ENCODE data around the gene SLMAP. TPM values are rescaled to one million over a fixed set of nuclear protein-coding genes. Genes with fewer than 3 reads are reported as not detected.
A peak's percentile ranks its signal among the peaks of the same experiment; 100 is the strongest.

Gene SLMAP
- total and polyA plus RNA-seq, 2 of the 13 experiments (the other 11 are each of a cell fraction or from before 2014, with no cell fraction given) = 24.0 to 48.3 TPM

DNA sequence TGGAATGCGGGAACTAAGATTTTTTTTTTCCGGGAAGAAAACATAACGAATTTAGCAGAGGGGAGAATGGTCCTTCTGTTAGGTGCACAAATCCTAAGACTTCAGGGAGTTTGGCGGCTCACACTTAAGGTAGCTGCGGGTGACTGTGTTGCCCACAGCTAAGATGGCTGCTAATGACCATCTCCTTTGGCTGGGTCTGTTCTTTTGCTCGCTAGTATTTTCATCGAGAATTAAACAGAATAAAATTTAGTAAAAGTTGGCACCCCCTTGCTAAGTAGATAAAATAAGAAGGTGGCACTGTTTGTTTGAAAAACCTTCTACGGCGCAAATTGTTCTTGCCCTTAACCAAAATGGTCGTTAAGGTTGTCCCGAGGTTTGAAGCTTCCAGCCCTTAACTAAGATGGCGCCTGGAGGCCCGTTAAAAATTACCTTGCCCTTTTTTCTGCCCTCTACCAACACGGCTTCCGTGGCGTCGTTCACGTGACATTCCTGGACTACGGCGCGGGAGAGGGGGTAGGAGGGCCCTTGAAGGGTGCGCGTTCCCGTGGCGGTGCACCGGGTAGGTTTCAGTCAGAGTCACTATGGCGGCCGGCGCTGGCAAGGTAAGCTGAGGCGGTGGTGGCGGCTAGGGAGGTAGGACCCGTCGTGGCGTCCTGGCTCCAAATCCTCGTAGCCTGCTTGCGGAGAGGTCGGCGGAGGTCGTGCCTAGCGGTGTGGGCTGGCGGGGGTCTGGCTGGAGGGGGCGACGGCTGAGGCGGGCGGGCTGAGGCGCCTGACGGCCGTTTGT is at the start of gene SLMAP (continued):
- TF ChIP-seq HOXA3 (CRISPR knock-in tag; IDR thresholded peaks at IDR 0.05) = peak; percentile 99
- peak; percentile 42; the same call in 1 of the 2 replicates for TF ChIP-seq ZNF776 (CRISPR knock-in tag; IDR thresholded peaks at IDR 0.05)
- TF ChIP-seq IKZF1 (IDR thresholded peaks at IDR 0.05) = no peak
- TF ChIP-seq POGZ (CRISPR knock-in tag; IDR thresholded peaks at IDR 0.05) = peak; percentile 91
- TF ChIP-seq NCOR1 (IDR thresholded peaks at IDR 0.05; ENCODE audit: borderline replicate concordance, low read length) = no peak
- TF ChIP-seq ZNF451 (CRISPR knock-in tag; IDR thresholded peaks at IDR 0.05) = no peak
- TF ChIP-seq ZNF557 (CRISPR knock-in tag; IDR thresholded peaks at IDR 0.05) = no peak
- no peak for TF ChIP-seq KAT2B (IDR thresholded peaks at IDR 0.05; ENCODE audit: borderline replicate concordance, low read depth, low read length)
- TF ChIP-seq ZNF335 (CRISPR knock-in tag; IDR thresholded peaks at IDR 0.05) = peak; percentile 92
- TF ChIP-seq, protein P1, sequence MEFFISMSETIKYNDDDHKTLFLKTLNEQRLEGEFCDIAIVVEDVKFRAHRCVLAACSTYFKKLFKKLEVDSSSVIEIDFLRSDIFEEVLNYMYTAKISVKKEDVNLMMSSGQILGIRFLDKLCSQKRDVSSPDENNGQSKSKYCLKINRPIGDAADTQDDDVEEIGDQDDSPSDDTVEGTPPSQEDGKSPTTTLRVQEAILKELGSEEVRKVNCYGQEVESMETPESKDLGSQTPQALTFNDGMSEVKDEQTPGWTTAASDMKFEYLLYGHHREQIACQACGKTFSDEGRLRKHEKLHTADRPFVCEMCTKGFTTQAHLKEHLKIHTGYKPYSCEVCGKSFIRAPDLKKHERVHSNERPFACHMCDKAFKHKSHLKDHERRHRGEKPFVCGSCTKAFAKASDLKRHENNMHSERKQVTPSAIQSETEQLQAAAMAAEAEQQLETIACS (CRISPR knock-in tag; IDR thresholded peaks at IDR 0.05) = peak; percentile 96
- no peak for TF ChIP-seq ZFP90 (CRISPR knock-in tag; IDR thresholded peaks at IDR 0.05; ENCODE audit: borderline replicate concordance)
- no peak for TF ChIP-seq RFXAP (CRISPR knock-in tag; IDR thresholded peaks at IDR 0.05; ENCODE audit: borderline replicate concordance)
- TF ChIP-seq, protein P2, sequence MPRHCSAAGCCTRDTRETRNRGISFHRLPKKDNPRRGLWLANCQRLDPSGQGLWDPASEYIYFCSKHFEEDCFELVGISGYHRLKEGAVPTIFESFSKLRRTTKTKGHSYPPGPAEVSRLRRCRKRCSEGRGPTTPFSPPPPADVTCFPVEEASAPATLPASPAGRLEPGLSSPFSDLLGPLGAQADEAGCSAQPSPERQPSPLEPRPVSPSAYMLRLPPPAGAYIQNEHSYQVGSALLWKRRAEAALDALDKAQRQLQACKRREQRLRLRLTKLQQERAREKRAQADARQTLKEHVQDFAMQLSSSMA (CRISPR knock-in tag; IDR thresholded peaks at IDR 0.05) = peak; percentile 73; the same call in 1 of the 2 replicates
- peak; percentile 33; the same call in 1 of the 2 replicates for TF ChIP-seq MED1 (CRISPR knock-in tag; IDR thresholded peaks at IDR 0.05)
- TF ChIP-seq, protein P3, sequence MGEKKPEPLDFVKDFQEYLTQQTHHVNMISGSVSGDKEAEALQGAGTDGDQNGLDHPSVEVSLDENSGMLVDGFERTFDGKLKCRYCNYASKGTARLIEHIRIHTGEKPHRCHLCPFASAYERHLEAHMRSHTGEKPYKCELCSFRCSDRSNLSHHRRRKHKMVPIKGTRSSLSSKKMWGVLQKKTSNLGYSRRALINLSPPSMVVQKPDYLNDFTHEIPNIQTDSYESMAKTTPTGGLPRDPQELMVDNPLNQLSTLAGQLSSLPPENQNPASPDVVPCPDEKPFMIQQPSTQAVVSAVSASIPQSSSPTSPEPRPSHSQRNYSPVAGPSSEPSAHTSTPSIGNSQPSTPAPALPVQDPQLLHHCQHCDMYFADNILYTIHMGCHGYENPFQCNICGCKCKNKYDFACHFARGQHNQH (CRISPR knock-in tag; IDR thresholded peaks at IDR 0.05) = peak; percentile 78; the same call in 1 of the 2 replicates
- peak; percentile 93 for TF ChIP-seq TAF1 (CRISPR knock-in tag; IDR thresholded peaks at IDR 0.05)
- no peak for TF ChIP-seq NKX3-1 (CRISPR knock-in tag; IDR thresholded peaks at IDR 0.05)
- TF ChIP-seq, protein P4, sequence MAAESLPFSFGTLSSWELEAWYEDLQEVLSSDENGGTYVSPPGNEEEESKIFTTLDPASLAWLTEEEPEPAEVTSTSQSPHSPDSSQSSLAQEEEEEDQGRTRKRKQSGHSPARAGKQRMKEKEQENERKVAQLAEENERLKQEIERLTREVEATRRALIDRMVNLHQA (CRISPR knock-in tag; IDR thresholded peaks at IDR 0.05) = no peak; the same call in 1 of the 2 replicates
- no peak for TF ChIP-seq ZNF224 (CRISPR knock-in tag; IDR thresholded peaks at IDR 0.05)
- no peak for TF ChIP-seq HNRNPH1 (optimal IDR thresholded peaks at IDR 0.05; ENCODE audit: low read depth, low read length)
- TF ChIP-seq FLYWCH1 (CRISPR knock-in tag; IDR thresholded peaks at IDR 0.05) = no peak
- peak; percentile 72 for TF ChIP-seq DMAP1 (CRISPR knock-in tag; IDR thresholded peaks at IDR 0.05)
- TF ChIP-seq, protein P5, sequence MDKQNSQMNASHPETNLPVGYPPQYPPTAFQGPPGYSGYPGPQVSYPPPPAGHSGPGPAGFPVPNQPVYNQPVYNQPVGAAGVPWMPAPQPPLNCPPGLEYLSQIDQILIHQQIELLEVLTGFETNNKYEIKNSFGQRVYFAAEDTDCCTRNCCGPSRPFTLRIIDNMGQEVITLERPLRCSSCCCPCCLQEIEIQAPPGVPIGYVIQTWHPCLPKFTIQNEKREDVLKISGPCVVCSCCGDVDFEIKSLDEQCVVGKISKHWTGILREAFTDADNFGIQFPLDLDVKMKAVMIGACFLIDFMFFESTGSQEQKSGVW (CRISPR knock-in tag; IDR thresholded peaks at IDR 0.05; ENCODE audit: borderline replicate concordance) = no peak
- TF ChIP-seq, protein P6, sequence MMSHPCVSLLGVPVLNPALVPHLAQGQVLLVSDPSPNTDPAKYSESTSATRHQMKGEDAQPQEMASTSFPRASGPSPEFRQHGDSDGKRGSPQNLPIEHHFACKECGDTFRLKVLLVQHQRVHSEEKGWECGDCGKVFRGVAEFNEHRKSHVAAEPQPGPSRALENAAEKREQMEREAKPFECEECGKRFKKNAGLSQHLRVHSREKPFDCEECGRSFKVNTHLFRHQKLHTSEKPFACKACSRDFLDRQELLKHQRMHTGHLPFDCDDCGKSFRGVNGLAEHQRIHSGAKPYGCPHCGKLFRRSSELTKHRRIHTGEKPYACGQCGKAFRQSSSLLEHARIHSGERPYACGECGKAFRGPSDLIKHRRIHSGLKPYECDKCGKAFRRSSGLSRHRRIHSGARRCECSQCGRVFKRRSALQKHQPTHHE (CRISPR knock-in tag; IDR thresholded peaks at IDR 0.05; ENCODE audit: borderline replicate concordance) = peak; percentile 59; the same call in 1 of the 2 replicates
- TF ChIP-seq, protein P7, sequence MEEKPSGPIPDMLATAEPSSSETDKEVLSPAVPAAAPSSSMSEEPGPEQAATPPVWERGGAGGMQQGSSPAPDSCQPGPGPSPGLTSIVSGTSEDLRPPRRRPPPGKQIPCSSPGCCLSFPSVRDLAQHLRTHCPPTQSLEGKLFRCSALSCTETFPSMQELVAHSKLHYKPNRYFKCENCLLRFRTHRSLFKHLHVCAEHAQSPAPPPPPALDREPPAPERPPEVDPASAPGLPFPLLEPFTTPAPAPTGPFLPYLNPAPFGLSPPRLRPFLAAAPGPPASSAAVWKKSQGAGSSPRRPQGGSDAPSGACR (CRISPR knock-in tag; IDR thresholded peaks at IDR 0.05) = peak; percentile 68; the same call in 1 of the 2 replicates
